Inflammatory macrophage (primary cell): ENCODE data around the gene PLXDC1.
"Not testable (repeated sequence)": the region's sequence is repeated elsewhere in the genome, so short reads cannot be mapped to it uniquely, and the experiment has no call there.

Source experiments
- DNase-seq, 2 donors: peaks; one replicate each; pipeline ENCODE4 v3.0.0-alpha.2; 2020 to 2022

Gene PLXDC1

DNA sequence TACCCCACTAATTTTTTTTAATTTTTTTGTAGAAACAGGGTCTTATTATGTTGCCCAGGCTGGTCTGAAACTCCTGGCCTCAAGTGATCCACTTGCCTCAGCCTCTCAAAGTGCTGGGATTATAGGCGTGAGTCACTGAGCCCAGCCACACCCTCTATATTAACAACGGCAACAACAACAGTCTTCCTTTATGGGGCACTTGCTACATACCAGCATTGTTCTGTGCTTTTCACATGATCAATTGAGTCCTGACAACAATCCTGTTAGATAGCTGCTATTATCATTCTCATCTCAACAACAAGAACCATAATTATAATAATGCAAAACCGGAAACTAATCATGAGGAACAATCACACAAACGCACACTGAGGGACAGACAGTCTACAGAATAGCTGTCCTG, 27.1 kb upstream of the PLXDC1 start:
- DNase-seq: no peak

DNA sequence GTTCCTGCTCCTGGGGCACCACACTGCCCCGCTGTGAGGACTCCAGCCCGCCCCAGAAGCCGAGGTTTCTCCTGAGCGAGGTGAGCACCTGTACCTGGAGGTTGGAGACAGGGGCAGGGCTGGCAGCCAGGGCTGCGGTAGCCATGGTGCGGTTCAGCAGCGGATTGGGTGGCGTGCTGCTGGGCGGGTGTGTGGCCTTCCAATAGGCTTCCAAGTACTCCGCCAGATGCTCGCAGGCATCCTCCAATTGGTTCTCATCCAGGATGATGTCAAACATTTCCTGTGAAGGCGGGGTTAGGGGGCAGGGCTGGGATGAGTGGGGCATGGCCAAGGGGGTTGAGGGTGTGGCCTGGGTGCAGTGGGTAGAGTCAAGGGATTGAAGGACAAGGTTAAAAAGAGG, 25.8 kb upstream of the PLXDC1 start:
- DNase-seq: no peak

DNA sequence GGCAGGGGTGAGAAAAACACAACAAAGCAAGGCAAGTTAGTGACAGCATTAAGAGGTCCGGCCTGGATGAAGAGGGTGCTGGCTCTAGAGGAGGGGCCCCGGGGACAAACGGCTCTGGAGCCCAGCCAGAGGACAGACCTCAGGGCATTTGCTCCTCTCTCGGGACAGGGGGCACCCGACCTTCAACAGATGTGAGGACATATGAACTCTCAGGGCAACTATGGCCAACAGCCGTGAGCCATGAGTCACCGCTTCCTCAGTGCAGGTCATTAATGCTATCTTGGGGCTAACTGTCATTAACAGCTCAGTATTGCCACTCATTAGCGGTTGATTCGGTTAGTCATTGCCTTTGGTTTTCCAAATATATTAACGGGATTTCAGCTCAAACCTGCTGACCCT, 24.3 kb upstream of the PLXDC1 start:
- DNase-seq: peak in 1 of 2 donors; percentile 55

- DNase-seq: peak; percentile 56 to 58
Measured at GRCh38 chr17:39174920-39175694, 23.7 kb upstream of the PLXDC1 start.

DNA sequence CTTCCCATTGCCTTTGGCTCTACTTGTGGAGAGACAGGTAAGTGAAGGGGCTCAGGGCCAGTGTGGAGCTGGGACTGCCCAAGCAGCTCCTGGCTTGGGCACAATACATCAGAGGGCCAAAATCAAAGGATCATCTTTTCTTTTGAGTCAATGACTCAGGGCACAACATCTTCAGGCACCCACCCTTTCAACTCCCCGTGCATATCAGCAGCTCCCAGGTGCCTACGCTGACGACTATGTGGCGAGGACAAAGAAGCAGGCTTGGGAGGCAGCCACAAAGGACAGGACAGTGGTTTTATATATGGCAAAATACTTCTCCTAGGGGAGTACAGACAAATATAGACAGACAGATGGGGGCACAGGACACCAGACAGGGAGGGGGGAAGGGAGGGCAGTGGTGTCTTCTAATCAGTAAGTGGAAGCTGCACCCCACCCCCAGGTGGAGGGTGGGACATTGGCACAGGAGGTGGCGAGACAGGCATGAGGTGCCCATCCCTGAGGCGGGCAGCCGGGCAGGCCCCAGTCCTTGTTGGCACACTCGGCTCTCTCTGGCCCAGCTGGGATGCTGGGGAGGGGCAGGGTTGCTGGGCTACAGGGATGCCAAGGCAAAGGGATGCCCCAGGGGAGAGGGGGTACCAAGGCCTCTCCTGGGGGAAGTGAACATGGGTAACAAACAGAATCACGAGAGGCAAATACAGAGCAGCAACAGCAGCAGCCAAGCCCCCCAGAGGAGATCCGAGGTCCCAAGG, 22.3 kb upstream of the PLXDC1 start:
- no peak for DNase-seq

DNA sequence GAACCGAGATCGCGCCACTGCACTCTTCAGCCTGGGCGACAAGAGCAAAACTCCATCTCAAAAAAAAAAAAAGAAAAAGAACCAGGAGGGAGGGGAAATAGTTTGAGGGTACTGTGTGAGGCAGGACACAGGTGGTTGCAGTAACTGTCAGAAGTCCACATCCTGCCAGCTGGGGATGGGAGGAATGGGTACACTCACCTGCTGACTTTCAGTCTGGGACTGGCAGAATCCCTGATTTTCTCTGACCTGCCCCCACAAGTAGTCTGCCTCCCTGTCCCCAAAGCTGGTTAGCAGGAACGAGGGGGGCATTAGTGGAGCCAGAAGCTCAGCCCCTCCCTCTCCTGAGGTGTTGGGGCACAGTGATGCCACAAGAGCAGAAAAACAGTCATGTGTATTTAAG, 21.6 kb upstream of the PLXDC1 start:
- no peak for DNase-seq

- no peak for DNase-seq
Measured at GRCh38 chr17:39171933-39172332, 20.5 kb upstream of the PLXDC1 start.

- DNase-seq: no peak
Measured at GRCh38 chr17:39170558-39170957, 19.1 kb upstream of the PLXDC1 start.

- no peak for DNase-seq
Measured at GRCh38 chr17:39170109-39170508, 18.7 kb upstream of the PLXDC1 start.

DNA sequence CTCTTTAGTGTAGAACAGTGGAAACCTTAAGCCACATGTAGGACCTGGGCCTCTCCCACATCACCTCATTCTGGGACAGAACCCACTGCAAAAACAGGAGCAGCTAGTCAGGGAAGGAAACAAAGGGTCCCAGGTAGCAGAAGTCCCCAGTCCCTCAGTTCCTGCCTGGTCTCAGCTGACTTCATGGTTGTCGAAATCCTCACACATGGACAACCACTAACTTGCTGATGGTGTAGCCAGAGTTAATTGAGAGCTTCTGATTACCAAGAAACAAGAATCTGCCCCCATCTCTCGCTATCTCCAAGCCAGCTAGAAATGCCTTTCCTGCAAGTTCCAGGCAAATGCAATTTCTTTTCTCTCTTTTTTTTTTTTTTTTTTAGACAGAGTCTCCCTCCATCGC, 18.1 kb upstream of the PLXDC1 start:
- DNase-seq: no peak

- DNase-seq: no peak
Measured at GRCh38 chr17:39169101-39169500, 17.7 kb upstream of the PLXDC1 start.

DNA sequence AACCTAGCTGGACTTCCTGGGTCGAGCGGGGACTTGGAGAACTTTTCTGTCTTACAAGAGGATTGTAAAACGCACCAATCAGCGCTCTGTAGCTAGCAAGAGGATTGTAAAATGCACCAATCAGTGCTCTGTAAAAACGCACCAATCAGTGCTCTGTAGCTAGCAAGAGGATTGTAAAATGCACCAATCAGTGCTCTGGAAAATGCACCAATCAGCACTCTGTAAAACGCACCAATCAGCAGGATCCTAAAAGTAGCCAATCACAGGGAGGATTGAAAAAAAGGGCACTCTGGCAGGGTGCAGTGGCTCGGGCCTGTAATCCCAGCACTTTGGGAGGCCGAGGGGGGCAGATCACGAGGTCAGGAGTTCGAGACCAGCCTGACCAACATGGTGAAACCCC, 17.1 kb upstream of the PLXDC1 start:
- DNase-seq: not testable (repeated sequence)

DNA sequence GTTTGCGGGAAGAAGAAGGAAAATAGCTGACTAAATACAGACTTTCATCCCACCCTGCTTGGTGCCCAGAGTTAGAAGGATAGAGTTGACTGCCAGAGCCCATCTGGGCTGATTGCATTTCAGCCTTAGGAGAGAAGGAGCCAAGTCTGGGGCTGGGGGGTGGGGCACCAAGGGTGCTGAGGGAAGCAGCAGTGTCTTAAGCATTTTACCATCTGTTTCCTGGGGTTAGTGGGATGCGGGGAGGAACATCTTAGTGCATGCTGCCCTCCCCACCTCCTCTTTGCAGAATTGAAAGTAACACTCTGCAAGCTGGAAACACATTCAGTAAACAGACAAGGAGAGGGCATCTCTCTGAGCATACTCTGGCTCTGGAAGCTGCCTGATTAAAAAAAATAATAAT, 16.0 kb upstream of the PLXDC1 start:
- DNase-seq: peak in 1 of 2 donors; percentile 18

- DNase-seq: no peak
Measured at GRCh38 chr17:39166437-39167335, 15.2 kb upstream of the PLXDC1 start.

DNA sequence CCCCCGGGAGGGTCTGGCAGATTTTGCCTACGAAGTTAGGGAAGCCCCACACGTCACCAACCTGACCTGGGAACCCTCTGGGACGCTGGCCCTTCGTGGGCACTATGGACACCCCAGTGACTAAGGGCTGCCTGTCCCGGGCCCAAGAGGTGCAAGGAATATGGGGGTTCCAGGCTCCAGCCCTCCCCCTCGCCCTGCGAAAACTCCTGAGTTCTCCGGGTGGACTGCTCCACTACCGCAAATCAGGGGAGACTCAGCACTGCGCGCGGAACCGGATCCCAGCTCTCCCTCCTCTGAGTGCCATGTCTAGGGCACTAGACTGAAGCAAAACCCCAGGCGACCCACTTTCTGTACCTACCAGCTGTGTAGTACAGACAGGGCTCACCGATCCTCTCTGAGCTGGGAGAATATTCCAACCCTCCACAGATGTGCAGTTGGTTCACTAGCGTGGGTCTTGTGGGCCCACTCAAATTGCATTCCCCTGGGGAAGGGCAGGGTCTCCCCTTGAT, 14.5 kb upstream of the PLXDC1 start, which contains the start of gene ARL5C:
ARL5C (minus strand) TSS at position 321 of the 509 bp plus-strand sequence. CDS start 401 bp downstream, outside the sequence.
- DNase-seq: no peak

DNA sequence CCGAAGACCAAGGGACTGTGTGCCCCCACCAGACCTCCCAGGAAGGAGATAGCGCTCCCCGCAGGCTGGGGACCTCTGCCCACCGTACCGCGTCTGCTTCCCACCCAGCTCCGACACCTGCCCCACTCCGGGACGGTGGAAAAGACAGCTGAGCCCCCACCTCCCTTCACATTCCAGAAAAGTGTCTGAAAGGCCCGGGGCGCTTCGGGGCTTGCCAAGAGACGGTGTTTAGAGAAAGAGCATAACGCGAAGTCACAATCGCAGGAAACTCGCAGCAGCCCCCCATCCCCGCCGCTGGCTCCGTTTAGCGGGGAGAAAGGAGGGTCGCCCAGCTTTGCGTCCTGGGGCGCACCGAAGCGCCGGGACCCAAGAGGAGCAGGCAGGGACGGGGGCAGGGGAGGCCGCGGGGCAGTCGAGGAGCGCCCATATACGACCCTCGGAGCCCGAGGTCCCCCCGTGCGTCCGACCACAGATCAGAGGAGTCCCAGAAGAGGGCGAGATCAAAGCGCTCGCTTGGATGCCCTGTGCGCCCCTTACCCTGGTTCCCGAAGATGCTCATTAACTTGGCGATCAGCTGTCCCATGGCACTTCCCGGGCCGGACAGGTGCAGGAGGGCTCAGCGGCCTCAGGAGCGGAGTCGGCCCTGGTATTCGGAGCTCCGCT, 13.9 kb upstream of the PLXDC1 start:
- no peak for DNase-seq

- peak; percentile 81 to 82 for DNase-seq
Measured at GRCh38 chr17:39164675-39165143, 13.3 kb upstream of the PLXDC1 start.

DNA sequence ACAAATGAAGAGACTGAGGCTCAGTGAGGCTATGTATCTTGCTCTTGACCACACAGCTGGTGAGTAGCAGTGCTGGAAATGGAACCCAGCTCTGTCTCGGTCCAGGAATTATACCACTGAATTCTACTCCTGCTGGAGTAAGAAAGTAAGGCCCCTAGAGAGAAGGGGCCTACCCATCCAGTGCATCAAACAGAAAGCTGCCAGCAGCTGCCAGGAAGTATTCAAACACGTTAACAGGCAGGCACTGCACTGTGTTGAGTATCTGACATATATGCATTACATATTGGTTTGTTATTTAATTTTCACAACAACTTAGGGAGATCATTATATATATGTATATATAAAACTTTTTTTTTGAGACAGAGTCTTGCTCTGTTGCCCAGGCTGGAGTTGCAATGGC, 10.5 kb upstream of the PLXDC1 start:
- no peak for DNase-seq

- no peak for DNase-seq
Measured at GRCh38 chr17:39158623-39159022, 7.2 kb upstream of the PLXDC1 start.

DNA sequence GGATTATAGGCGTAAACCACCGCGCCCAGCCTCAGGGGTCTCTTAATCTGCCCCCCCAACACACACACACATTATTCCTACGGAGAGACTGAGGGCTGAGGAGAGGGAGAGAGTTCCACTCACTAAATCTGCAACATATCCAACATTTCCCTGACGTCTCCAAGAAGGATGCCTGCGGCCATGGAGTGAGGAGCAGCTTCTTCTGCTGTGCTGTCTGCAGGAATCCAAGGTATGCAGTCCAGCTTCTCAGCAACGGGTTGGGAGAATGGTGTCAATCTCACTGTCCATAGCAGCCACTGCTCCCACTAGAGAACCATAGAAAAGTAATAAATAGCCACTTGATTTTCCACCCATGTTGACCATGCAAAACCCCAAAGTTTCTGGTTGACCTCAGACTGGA, 5.1 kb upstream of the PLXDC1 start:
- no peak for DNase-seq

GRCh38 chr17:39155654-39156053, 4.2 kb upstream of the PLXDC1 start:
- no peak for DNase-seq

DNA sequence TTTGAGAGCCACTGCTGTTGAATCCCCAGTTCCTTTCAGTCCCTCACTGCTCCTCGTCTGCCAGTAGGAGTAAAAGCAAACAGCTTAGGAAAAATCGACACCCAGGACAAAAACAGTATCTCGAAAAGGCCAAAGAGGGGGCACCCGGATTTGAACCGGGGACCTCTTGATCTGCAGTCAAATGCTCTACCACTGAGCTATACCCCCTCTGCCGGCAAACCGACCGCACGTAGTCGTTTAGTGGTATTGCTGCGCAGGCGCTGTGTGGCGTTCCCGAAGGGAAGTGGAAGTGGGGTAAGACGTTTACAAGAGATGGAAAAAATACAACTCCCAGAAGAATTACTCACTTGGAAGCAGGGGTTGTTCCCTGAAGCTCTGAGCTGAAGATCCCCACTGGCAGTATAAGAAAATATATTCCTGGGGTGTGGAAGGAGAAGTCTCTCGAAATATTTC, 2.2 kb upstream of the PLXDC1 start:
- peak; percentile 92 to 95 for DNase-seq
